NCI-H510A treated with DMSO at 0.1 percent for 48 hours (cell line): ENCODE measurements around the gene POLD3.

Experiments
- DNase-seq: peaks from one replicate; lab custom pipeline; 2025; lab: John Stamatoyannopoulos, UW

POLD3 gene, protein sequence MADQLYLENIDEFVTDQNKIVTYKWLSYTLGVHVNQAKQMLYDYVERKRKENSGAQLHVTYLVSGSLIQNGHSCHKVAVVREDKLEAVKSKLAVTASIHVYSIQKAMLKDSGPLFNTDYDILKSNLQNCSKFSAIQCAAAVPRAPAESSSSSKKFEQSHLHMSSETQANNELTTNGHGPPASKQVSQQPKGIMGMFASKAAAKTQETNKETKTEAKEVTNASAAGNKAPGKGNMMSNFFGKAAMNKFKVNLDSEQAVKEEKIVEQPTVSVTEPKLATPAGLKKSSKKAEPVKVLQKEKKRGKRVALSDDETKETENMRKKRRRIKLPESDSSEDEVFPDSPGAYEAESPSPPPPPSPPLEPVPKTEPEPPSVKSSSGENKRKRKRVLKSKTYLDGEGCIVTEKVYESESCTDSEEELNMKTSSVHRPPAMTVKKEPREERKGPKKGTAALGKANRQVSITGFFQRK

DNA sequence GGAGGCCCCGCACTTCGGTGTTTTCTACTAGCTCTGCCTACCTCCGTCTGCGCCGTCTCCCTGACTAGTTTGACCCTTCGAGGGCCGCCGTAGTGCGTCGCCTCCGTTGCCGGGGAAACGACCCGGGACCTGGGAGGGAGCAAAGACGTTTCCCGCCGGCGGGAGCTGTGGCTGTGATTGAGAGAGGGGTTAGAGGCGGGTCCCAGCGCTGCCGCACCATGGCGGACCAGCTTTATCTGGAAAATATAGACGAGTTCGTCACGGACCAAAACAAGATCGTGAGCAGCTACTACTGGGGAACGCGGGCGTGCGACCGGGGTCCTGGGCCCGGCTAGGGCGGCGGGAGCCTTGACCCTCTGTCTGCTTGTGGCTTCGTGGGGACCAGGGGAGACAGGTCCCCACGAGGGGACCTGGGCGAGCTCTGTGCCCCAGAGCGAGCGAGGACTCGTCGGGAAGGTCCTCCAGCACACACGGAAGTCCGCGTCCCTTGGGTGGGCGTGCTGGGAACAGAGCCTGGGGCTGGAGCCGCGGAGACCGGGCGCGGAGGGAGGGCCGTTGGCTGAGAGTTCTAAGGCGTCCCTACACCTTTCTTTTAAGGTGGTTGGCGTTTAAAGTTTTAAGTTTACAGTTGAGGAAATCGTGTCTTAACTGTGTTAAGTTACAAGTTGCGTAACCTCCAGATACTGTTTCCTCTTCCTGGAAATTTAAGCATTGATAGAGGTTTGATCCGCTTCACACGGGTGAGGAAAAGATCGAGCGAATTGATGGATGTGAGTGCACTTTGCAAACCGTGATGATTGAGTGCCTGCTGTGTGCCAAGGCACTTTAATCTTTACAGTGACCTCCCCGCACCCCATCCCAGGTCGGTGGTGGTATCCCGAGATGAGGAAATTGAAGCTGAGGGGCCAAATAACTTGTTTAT lies at the start of gene POLD3:
POLD3 (plus strand) TSS at position 142 of the 922 bp plus-strand sequence; CDS start at position 219, 77 bp downstream.
- peak; percentile 94 for DNase-seq

DNA sequence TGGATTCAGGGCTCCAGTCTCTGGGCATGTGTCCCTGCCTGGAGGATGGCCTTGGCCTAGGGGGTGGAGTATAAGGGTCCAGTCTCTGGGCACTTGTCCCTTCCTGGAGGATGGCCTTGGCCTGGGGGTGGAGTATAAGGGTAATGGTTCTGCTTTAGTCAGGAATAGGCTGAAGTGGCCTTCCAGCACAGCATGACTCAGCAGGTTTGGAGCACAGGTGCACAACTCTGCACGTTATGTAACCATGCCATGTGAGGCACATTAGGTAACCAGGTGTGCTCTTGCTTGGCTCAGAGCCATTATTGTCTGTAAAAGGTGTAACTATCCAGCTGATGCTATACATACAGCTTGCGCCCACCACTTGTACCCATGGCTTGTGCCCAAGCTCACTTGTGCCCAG lies 48.4 kb upstream of the POLD3 start:
- DNase-seq = no peak

DNA sequence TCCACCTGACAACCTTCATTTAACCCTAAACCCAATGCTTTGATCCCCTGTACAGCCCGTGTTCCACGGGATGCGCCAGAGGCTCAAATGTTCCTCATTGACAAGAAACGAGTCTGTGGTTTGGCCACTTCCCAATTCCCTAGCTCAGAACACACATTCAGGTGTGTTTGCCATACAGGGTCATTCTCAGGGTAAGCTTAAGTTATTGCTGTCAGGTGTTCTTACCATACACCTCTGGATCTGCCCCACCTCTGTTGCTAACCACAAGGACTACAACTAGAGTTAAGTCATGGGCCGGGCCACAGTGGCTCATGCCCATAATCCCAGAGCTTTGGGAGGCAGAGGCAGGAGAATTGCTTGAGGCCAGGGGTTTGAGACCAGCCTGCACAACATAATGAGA lies 45.6 kb upstream of the POLD3 start:
- DNase-seq = peak; percentile 59

DNA sequence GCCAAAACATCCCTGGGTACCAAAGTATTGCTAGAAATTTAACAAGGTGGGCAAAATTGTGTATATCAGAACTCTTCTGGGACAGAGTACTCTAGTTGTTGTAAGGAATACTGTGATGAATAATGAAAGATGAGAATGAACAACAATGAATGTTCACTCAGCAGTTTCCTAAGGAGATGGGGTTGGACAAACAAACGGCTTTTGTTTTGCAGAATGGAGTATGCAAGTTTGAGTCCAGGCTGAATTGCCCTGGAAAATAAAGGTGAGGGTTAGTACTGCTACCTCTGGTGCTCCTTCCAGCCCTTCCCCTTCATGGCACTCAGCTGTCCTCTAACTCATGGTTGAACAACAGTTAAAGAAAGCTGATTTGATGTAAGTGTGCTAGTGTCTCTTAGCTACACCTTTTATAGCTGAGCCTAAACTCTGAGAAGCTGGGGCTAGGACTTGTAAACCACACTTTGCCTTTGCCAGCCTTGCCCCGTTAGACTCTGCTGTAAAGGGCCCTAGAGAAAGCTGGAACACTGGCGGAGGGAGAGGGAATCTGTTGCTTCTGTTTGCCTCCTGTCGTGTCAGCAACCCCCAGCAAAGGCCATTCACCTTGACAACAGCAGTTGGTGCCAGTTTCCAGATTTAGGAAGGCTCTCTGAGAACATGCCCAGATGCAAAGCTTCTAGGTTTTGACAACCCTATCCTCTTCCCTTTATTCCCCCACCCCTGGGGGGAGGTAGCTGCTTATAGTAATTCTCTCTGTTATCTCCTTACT lies 41.2 kb upstream of the POLD3 start:
- no peak for DNase-seq

DNA sequence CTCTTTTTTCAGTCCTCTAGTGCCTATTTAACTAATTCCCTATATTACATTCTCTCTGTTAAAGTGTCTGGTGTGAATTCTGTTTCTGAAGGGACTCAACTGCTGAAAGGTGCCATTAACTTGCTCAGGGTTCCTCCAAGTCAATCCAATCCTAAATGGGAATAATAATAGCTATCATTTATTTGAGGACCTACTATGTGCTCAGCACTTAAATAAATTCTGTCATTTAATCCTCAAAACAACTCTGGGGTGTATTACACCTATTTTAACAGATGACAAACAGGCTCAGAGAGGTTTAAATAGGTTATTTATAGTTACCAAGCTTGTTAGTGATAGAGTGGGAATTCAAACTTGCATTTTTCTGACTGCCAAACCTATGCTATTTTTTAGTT lies 40.6 kb upstream of the POLD3 start:
- DNase-seq = no peak

DNA sequence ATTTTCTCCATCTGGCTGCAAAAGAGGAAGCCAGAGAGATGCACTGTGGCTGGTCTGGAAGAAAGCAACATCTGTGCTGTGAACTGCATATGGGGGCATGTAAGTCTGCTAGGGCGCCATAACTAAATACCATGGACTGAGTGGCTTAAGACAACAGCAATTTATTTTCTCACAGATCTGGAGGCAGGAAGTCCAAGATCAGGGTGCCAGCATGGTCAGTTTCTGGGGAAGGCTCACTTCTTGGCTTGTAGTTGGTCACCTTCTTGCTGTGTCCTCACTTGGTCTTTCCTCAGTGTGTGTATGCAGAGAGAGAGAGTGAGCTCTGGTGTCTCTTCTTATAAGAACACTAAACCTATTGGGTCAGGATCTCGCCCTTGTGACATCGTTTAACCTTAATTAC lies 34.9 kb upstream of the POLD3 start:
- DNase-seq = no peak

DNA sequence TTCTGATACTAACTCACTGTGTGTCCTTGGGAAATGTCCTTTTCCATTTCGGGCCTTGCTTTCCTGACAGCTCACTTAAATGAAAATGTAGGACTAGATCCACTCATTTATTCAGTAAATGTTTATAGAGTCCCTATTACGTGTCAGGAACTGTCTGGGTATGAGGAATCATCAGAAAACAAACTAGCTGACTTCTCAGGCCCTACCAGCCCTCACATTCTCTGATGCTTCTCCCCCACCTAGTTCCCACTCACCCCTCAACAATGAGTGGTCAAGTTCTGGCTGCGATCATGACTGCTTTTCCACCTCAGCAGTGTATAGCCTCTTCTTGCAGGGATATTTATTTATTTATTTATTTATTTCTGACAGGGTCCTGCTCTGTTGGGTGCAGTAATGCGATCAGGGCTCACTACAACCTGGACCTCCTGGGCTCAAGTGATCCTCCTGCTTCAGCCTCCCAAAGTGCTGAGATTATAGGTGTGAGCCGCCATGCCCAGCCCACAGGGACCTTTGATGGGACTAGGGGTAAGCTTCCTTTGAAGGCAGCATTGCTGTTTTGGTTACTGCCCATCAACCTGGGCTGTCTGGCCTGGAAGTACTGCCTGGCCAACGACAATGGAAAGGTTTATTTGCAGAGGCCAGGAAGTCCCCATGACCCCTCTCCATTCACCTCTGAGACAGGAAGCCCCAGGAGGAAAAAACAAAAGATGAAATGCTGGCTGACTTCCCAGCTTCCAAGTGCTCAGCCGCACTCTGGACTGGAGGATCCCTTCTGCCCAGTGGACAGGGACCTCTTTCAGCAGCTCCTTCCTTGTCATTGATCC lies 33.1 kb upstream of the POLD3 start:
- no peak for DNase-seq

DNA sequence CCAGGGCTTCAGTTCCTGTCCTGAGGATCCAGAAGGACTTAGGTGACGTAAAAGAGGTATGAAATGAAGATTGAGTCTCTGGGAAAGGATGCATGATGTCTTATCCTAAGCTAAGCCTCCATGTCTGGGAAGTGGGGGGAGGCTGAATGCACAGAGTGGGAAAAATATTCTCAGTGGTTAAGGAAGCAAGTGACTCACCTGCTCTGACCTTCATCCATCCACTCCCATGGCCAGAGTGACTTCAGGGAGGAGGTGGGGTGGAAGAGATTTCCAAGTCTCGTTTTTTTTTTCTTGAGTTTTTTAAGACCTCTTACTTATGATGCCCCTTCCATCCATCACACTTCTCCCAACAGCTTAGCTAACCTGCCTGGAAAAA lies 32.5 kb upstream of the POLD3 start:
- no peak for DNase-seq

DNA sequence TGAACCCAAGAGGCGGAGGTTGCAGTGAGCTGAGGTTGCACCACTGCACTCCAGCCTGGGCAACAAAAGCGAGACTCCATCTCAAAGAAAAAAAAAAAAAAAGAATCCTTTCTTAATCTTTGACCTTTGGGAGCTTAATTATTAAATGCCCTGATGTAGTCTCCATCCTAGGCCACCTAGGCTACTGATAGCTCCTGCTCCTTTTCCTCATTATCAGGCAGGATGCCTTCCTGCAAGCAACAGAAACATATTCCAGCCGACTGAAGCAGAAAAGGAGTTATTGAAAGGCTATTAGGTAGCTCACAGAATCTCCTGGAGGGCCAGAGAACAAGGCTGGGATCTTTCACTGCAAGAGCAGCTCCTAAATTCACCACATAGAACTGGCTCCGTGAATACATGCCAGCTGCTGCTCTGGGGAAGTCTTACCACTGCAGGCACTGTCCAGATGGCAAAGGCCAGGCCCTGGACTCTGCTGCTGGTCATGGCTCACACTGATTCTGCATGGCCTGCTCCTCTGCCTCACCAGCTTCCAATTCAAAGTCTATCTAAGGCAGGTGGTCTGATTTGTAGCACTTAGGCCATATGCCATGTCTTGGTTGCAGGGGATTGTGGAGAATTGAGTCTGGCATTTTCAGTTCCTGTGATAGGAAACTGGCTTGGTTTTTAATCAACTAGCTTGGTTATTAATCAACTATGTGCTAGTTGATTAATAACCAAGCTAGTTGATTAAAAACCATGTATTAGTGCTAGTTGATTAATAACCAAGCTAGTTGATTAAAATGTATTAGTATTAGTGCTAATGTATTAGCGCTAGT lies 26.0 kb upstream of the POLD3 start:
- no peak for DNase-seq

DNA sequence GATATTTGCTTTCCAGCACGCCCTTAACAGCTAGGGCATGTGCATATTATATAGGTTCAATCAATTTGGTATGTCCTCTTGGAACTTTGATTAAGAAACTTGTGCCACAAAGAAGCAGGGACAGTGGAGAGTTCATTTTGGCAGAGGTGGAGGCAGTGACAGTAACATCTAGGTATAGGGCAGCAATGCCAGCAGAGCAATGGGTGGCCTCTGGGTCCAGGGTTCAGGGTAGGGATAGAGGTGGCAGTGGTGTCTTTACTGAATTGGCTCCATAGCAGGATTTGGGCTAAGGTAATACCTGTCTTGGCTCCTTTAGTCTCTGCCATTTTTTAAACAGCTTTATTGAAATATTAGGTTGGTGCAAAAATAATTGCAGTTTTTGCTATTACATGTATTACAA lies 24.4 kb upstream of the POLD3 start:
- no peak for DNase-seq

DNA sequence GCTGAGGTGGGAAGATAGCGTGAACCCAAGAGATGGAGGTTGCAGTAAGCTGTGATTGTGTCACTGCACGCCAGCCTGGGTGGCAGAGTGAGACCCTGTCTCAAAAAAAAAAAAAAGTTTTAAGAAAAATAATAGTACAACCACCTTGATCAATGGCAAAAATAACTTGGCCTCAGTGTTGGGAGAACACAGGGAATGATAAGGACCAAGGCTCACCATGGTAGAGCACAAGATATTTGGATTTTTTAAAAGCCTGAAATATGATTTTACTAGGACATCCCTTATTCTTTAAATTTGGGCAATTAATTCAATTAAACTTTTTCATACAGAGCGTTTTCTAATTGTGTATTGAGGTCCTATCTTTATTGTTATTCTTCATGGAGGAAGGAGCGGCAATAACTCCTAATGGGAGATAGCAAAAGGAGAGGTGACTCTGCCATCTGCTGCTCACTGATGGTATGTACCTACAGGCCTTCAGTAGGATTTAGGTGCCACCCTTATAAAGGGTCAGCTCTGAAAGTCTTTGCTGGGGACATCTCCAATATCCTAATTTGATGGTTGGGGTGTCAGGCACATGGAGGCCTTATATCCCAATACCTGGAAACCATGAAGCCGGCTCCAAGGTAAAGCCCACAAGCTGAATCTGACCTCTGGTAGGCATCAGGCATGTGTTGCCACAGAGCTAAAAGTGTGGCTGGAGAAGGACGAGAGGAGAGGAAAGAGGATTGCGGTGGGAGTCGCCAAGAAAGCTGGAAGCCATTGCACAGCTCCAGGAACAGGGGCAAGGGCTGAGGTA lies 21.9 kb upstream of the POLD3 start:
- DNase-seq = peak; percentile 70

DNA sequence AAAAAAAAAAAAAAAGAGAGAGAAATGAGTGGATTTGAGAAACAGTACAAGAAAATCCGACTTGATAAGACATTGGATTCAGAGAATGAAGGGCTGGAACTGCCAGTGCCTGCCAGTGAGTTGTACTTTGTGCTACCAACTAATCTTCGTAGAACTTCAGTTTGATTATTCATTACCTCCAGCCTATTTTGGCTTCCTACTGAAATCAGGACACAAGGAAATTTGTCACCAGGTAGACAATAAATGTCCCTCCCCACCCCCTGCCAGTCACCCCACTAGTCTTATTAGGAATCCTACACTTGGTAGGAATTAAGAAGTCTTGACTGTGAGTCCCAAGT lies 21.4 kb upstream of the POLD3 start:
- DNase-seq = no peak

DNA sequence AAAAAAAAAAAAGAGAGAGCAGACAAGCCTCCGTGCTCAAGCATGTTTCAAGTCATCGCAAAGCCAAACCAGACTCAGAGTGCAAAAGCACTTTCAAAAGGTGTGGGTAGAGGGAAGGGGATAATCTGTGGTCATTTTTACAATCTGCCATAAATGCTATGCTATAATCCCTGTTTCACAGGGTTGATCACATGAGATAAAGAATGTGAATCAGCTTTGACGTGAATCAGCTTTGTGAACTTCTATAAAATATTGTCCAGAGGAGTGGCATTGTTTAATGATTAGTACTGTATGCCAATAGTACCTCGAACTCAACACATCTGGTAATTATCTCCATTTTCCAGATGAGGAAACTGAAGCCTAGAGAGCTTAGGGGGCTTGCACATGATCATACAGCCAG lies 20.0 kb upstream of the POLD3 start:
- DNase-seq = no peak

DNA sequence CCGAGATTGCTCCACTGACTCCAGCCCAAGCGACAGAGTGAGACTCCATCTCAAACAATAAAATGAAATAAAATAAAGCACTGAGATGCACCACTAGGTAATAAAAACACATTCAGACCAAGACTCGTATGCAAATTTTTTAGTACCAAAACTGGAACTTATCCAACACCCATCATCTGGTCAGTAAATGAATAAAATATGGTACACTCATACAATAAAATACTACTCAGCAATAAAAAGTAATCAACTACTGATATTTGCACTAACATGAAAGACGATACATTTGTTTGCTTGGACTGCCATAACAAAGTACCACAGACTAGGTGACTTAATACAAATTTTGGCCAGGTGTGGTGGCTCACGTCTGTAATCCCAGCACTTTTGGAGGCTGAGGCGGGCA lies 17.8 kb upstream of the POLD3 start:
- DNase-seq = no peak

DNA sequence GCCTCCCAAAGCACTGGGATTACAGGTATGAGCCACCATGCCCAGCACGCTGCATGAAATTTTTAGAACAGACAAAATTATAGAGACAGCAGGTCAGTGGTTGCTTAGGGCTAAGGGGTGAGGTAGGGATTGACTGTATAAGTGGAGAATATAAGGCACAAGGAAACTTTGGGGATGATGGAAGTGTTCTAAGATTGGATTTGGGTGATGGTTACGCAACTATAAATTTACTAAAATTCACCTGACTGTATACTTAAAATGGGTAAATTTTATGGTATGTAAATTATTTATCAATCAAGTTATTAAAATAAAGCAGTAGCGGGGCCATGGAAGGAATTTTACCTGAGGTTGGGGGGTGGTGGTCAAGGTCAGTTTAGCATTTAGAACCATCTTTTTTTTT lies 16.4 kb upstream of the POLD3 start:
- no peak for DNase-seq

DNA sequence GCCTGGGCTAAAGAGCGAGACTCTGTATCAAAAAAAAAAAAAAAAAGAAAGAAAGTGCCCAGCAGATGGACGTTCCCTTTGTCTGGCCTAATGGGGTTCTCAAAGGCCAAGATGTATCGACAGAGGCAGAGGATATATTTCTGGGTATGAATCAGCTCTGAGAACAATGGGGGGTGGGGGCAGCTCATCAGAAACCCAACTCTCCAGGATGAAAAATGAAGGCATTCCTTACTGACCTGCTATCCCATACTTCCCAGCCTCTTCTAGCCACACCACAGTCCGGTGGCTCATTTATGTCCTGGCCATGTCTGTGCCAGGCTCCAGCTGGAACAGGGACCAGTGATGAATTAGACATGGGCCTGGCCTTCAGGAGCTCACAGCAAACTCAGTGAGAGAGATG lies 15.2 kb upstream of the POLD3 start:
- DNase-seq = no peak

DNA sequence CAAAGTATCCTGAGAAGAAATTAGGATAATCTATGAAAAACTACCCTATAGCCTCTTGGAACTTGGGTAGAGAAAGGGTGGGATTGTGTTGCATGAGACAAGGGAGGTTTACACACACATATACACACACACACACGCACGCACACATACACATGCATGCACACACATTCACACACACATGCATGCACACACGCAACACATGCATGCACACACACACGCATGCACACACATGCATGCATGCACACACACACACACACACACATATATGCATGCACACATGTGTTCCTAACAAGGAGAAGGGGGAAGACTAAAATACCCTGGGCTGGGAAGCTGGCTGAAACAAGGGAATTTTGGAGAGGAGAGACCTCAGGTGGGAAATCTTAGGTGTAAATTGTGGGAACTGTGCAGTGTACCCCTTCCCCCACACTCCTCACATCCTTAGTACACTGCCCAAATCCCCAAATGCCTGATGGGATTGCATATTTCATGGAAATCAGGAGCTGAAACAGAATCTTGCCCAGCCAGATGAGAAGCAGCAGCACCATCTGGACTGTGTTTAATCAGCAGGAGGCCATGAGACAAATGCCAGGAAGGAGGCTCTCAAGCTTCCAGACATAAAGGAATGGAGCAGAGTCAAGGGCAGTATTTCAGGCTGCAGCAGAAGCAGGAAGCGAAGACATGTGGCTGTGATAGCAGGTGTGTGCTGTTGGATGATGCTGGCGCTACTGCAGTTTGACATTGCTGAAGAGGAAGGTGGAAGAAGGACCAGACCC lies 14.6 kb upstream of the POLD3 start:
- peak; percentile 80 for DNase-seq

DNA sequence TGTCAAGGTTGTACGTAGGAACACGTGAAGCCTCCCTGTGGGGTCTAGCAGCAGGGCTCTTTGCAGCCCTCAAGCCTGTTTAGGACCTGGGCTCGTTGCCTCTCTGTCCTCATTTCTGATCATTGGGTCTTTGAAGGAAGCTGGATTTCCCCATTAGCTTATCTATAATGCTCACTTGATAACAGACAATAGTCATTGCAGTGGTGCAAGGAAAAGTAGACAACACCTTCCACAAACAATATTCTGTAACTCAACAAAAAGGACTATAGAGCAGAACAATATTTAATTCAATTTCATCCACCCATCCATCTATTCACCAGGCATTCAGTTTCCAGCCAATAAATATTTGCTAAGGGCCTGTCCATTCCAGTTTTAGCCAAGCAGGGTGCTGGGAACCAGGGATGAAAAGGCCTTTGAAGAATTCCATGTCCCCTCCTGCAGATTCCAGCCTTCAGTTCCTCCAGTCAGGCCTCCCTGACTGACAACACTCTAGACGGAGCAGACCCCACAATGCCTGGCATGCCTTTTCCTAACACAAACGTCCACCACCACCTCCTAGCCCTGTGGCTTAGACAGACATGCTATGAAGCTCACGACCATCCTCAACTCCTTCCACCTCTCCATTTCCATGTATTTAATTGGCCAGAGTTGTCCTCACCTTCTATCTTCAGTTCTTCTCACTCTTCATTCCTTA lies 12.7 kb upstream of the POLD3 start:
- no peak for DNase-seq
